ENCODE results near the gene TRAM2.

TRAM2 gene

DNA sequence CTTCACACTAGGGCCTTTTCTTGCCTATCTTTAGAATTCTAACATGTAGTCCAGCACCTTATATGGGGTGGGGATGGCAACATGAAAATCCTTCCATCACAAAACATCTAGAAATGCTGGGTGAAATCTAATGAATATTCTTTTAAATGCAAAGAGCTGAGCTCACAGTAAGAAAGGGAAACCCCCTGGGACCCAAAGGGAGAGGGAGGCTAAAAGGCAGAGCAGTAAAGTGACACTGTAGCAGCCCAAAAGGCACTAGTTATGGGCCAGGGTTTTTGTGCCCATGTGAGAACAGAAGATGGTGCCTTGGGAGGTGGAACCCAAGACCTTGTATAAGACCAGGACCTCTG is 66.7 kb downstream of the TRAM2 start:
- Histone ChIP-seq H3K9ac (ENCODE audit: low read depth, low read length, poor library complexity, severe bottlenecking) (no peak overlapping the region), H4K20me1 (ENCODE audit: insufficient read depth, low read length, poor library complexity, severe bottlenecking) (no peaks in the 10 kb centered on the region), H3K36me3 (ENCODE audit: insufficient read depth, low read length) (peaks cover 100% of the 10 kb centered on the region), H3K4me1 (ENCODE audit: insufficient read depth, low read length, poor library complexity, severe bottlenecking) (no peaks in the 10 kb centered on the region), H2AFZ (ENCODE audit: low read length) (no peak overlapping the region), H3K4me3 (ENCODE audit: low read length, poor library complexity, severe bottlenecking) (no peak overlapping the region), H3K9me2 (replicated peaks; ENCODE audit: low read depth, low read length) (no peaks in the 10 kb centered on the region), H3F3A (ENCODE audit: low read depth) (no peaks in the 10 kb centered on the region), H3K79me2 (ENCODE audit: insufficient read depth, low read length) (peaks cover 5% of the 10 kb centered on the region; the same call in 1 of the 2 replicates), H3K9me3 (ENCODE audit: insufficient read depth, low read depth, low read length) (no peaks in the 10 kb centered on the region), H3K4me2 (ENCODE audit: low read depth, low read length, poor library complexity, severe bottlenecking) (no peak overlapping the region), H3K27me3 (ENCODE audit: insufficient read depth, low read length, poor library complexity, severe bottlenecking) (no peaks in the 10 kb centered on the region)
- TF ChIP-seq, protein P1, sequence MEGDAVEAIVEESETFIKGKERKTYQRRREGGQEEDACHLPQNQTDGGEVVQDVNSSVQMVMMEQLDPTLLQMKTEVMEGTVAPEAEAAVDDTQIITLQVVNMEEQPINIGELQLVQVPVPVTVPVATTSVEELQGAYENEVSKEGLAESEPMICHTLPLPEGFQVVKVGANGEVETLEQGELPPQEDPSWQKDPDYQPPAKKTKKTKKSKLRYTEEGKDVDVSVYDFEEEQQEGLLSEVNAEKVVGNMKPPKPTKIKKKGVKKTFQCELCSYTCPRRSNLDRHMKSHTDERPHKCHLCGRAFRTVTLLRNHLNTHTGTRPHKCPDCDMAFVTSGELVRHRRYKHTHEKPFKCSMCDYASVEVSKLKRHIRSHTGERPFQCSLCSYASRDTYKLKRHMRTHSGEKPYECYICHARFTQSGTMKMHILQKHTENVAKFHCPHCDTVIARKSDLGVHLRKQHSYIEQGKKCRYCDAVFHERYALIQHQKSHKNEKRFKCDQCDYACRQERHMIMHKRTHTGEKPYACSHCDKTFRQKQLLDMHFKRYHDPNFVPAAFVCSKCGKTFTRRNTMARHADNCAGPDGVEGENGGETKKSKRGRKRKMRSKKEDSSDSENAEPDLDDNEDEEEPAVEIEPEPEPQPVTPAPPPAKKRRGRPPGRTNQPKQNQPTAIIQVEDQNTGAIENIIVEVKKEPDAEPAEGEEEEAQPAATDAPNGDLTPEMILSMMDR (conservative IDR thresholded peaks at IDR 0.05; ENCODE audit: low read length) = no peak
- TF ChIP-seq EZH2phosphoT487 (IDR thresholded peaks at IDR 0.05; ENCODE audit: borderline replicate concordance) = no peak

DNA sequence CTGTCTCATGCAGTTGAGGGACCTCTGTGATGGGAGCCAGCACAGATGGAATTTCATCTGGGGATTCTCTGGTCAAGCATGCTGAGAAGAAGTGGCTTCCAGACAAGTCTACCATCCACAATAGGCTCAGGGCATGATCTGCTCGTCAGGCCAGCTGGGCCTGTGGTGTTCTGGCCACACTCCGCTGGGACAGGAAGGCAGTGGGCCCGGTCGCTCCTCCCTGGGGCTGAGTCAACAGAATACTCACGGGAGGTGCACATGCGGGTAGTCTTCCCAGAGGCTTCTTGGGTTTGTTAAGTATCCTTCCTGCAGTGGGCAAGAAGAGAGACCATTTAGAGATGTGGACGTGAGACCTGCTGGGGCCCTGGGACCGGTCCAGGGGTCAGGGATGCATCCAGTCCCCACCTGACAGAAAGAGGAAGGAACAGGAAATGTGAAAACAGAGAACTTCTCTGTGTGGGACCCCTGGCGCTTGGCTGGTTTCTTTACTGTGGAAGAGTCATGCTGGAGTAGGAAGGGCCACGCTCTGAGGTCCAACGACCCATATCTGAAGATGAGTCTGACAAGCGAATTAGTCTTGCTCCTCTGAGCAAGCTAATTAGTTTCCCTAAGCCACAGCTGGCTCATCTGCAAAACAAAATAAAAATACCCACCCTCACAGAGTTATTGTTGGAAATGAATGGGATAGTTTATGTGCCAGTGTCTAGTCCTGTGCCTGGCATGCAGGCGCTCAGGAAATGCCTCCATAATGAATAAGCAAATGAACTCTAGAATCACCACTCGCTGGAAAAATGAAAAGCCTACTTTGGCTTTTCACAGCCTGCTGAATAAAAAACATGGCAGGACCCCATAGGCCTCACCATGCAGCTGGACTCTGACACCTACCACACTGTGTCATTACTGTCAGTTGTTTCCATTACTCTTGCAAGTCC is 67.3 kb downstream of the TRAM2 start:
- Histone ChIP-seq H3K9me3 (ENCODE audit: insufficient read depth, low read depth, low read length) (no peaks in the 10 kb centered on the region), H2AFZ (ENCODE audit: low read length) (no peak overlapping the region), H3K4me3 (ENCODE audit: low read length, poor library complexity, severe bottlenecking) (no peak overlapping the region), H3K4me2 (ENCODE audit: low read depth, low read length, poor library complexity, severe bottlenecking) (no peak overlapping the region), H3K9me2 (replicated peaks; ENCODE audit: low read depth, low read length) (no peaks in the 10 kb centered on the region), H3K9ac (ENCODE audit: low read depth, low read length, poor library complexity, severe bottlenecking) (no peak overlapping the region), H3K27me3 (ENCODE audit: insufficient read depth, low read length, poor library complexity, severe bottlenecking) (no peaks in the 10 kb centered on the region), H3K79me2 (ENCODE audit: insufficient read depth, low read length) (peaks cover 2% of the 10 kb centered on the region; the same call in 1 of the 2 replicates), H3F3A (ENCODE audit: low read depth) (no peaks in the 10 kb centered on the region), H3K36me3 (ENCODE audit: insufficient read depth, low read length) (peaks cover 100% of the 10 kb centered on the region), H4K20me1 (ENCODE audit: insufficient read depth, low read length, poor library complexity, severe bottlenecking) (no peaks in the 10 kb centered on the region), H3K4me1 (ENCODE audit: insufficient read depth, low read length, poor library complexity, severe bottlenecking) (no peaks in the 10 kb centered on the region)
- TF ChIP-seq, protein P1 (conservative IDR thresholded peaks at IDR 0.05; ENCODE audit: low read length) = no peak
- no peak for TF ChIP-seq EZH2phosphoT487 (IDR thresholded peaks at IDR 0.05; ENCODE audit: borderline replicate concordance)

DNA sequence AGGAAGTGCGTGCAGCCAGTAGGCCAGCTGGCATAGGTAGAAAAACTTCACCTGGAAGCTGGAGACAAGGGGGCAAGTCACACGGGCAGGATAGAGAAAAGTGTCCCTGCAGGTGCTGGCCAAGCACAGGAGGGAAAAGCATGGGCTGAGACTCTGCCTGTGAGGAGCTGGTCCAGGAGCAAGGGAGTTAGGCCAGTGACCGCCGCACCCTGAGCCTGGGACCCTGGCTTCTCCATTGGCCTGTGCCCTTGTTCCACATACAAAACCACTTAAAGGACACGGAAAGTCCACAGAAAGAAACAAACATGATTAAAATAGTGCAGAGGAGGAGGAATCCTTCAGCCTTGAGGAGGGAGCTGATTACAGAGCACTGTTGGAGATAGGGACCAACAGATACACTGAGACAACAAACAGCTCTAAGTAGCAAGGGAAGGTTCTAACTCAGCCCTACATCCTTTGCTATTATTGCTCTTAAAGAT is 68.6 kb downstream of the TRAM2 start:
- no peaks in the 10 kb centered on the region for H3K4me1 ChIP-seq (ENCODE audit: insufficient read depth, low read length, poor library complexity, severe bottlenecking)
- H3F3A ChIP-seq (ENCODE audit: low read depth) = no peaks in the 10 kb centered on the region
- H3K4me3 ChIP-seq (ENCODE audit: low read length, poor library complexity, severe bottlenecking) = no peak overlapping the region
- no peaks in the 10 kb centered on the region for H3K9me3 ChIP-seq (ENCODE audit: insufficient read depth, low read depth, low read length)
- H4K20me1 ChIP-seq (ENCODE audit: insufficient read depth, low read length, poor library complexity, severe bottlenecking) = no peaks in the 10 kb centered on the region
- no peaks in the 10 kb centered on the region for H3K27me3 ChIP-seq (ENCODE audit: insufficient read depth, low read length, poor library complexity, severe bottlenecking)
- H3K9me2 ChIP-seq (replicated peaks; ENCODE audit: low read depth, low read length) = no peaks in the 10 kb centered on the region
- no peak overlapping the region for H2AFZ ChIP-seq (ENCODE audit: low read length)
- H3K9ac ChIP-seq (ENCODE audit: low read depth, low read length, poor library complexity, severe bottlenecking) = no peak overlapping the region
- H3K36me3 ChIP-seq (ENCODE audit: insufficient read depth, low read length) = peaks cover 99% of the 10 kb centered on the region
- H3K4me2 ChIP-seq (ENCODE audit: low read depth, low read length, poor library complexity, severe bottlenecking) = no peak overlapping the region
- TF ChIP-seq, protein P1 (conservative IDR thresholded peaks at IDR 0.05; ENCODE audit: low read length) = no peak
- TF ChIP-seq EZH2phosphoT487 (IDR thresholded peaks at IDR 0.05; ENCODE audit: borderline replicate concordance) = no peak
- H3K79me2 ChIP-seq (ENCODE audit: insufficient read depth, low read length) = no peaks in the 10 kb centered on the region
